GM18502 (cell line): Measurements from ENCODE around the gene MESD.

Experiments
- ATAC-seq: cut with Tn5 transposase; IDR thresholded peaks from one replicate; pipeline ENCODE4 v1.9.1; 2021; ENCODE audit warnings: mild to moderate bottlenecking; ENCODE audit not compliant: unreplicated experiment, poor library complexity

The MESD gene

DNA sequence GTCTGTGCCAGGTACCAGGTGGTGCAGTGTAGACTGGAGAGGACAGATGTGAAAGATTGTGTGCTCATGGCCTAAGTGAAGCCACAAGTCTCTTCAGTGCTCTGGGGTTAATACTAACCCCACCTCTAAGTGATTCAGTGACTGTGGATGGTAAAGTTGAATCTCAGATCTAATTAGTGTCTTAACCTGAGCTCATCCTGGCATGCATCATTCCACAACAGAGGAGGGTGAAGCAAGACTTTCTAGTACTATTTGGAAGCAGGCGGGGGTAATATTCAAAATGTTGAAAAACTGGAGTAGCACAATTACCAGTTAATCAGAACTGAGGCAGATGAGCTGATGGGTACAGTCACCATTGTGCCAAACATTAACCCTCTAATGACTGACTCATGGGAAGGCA, 2.8 kb upstream of the MESD start:
- no peak for ATAC-seq

- ATAC-seq, result no peak
These were observed 2.4 kb upstream of the MESD start for GRCh38 chr15:80992006-80992405.

- ATAC-seq, result no peak
These were observed 1.8 kb upstream of the MESD start for GRCh38 chr15:80991421-80991820.

GRCh38 chr15:80990955-80991354, 1.3 kb upstream of the MESD start:
- no peak for ATAC-seq

GRCh38 chr15:80989081-80989517, 520 bp downstream of the MESD start:
- ATAC-seq, result peak; percentile 5

DNA sequence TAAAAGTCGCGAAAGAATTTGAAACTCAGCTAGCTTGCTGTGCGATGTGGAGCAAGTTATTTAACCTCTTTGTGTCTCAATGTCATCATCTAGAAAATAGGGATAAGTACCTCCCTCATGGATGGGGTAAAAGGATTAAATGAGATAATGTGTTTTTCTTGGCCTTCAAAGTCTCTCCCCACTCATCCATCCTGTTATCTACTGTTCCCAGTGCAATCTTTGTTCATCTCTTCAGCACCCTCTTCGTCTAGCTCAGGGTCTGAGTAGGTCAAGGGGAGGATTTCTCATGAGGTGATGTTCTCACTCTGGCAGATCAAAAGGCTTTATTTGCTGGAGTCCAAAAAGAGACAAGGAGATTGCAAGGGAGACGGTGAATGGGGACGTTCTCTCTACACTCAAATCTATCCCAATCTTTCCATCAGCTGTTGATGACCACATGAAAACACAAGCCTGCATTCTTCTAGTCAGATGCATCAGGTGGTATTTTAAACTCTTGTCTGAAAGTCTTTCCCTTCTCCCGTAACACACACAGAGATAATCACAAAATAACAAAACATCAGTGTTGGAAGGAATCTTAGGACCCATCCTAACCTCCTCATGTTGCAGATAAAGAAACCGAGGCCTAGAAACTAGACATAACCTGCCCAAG, 1.3 kb downstream of the MESD start:
- ATAC-seq, result no peak

DNA sequence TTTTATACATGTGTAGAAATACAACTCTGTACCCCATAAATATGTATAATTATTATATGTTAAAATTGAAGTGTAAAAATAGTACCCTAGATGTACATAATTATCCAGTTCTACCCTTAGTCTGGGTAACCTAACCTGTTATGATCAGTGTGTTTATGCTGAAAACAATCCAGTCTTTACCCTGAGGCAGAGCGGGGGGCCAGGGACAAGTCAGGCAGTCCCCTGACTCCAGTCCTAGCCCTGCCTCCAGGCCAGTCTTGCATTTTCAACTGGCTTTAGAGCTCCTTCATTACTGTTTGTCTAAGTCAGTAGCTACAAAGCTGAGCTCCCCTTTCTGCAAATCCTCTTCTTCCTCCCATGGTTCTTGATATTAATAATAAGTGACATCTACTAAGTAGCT, 3.1 kb downstream of the MESD start:
- ATAC-seq, result no peak

DNA sequence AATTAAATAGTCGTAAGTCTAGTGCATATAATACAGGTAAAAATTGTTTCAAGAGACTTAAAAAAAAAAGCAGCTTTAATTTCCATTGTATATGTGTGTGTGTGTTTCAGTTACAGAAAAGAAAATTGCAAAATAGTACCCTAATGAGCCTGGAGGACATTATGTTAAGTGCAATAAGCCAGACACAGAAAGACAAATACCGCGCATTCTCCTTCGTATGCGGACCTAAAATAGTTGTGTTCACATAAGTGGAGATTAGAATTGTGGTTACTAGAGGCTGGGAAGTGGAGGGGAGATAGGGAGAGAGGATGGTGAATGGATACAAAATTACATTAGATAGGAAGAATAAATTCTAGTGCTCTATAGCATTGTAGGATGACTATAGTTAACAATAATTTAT, 3.6 kb downstream of the MESD start:
- ATAC-seq, result no peak

DNA sequence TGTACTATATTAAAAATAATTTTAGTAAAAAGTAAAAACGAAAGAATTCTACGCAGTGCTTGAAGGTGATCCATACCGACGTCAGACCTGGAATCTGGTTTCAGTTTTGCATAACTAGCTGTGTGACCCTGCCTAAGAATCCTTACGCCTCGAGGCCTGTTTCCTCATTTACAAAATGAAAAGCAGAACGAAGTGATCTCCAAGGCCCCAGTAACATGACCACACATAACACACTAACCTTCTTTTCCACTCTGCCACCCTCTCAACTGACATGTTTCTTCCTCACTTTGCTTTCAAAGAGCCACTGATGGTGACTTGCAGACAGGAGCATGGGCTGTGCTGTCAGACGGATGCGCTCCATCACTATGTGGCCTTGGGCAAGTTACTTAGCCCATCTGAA, 4.8 kb downstream of the MESD start:
- ATAC-seq, result no peak

GRCh38 chr15:80982839-80983238, 6.8 kb downstream of the MESD start:
- ATAC-seq, result no peak

DNA sequence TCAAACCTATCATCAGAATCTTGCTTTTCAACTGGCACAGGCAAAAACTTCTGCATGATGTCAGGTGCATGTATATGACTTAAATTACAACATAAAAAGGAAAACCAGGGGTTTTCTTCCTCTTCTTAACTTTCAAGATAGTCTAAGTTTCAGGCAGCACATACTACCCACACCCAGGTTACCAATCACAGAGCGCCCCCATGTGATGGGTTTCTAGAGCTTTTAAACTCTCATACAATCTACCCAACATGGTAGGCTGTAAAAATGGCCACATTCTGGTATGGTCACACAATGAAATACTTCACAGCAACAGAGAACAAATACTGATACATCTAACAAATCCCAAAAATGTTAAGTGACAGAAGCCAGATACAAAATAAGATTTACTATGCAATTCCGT, 7.4 kb downstream of the MESD start:
- no peak for ATAC-seq

GRCh38 chr15:80979538-80980200, 9.9 kb downstream of the MESD start:
- ATAC-seq, result no peak

DNA sequence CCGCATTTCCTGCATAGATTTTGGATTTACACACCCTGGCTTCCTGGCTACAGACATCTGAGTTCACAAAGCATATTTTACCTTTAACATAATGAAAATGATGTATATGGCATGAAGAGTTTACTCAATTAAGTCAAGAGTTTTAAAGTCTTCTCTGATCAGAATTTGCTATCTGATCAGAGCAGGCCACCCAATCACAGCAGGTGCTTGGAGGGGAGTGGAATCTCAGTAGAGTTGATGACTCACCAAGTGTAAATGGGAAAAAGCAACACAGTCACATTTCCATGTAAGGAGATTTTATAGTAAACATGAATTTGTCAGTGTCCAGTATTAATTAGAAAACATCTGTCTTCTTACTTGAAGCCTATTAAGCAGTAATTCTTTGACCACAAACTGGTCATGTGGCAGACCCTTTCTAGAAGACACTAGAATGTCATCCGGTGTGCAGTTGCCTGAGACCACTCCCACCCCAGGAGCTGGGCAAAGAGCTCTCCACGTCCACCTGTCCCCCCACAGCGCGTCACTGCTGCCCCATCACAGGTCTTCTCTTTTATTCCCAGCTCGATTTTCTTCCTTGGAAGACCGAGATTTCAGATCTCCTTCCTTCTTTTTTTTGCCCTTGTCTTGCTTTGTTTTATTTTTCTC, 10.8 kb downstream of the MESD start:
- no peak for ATAC-seq

DNA sequence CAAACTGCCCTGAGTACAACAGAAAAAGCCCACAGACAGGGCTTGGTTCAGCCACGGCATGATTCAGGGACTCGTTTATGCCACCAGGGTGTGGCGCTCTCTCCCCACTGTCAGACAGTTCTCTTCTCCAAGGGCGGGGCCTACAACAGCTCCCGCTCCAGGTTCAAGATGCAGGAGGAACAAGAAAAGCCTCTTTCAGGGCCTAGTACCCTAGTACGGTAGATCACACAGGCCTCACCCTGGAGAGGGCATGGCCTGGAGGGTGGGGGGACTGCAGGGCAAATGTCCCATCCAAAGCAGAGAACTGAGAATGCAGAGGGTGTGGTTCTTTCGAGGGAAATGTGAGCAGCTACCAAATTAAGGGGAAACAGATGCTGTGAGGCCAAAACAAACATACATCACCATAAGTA, 12.0 kb downstream of the MESD start:
- ATAC-seq, result no peak

DNA sequence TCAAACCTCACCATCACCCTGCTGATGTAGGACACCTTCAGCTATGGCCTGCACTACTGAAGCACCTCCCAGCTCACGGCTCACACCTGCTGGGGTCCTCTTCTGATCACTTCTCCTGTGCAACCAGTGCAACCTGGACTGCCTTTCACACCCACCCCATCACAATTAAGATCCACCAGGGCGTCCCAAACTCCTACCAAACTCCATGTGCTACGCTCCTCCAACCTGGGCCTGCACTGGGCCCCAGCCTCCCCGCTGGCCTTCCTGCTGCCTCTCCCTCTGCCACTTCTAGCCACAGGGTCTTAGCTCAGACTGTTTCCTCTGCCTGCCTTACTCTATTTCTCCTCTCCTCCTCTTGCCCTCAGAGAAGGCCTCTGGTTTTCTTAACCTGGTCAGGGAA, 12.8 kb downstream of the MESD start:
- ATAC-seq, result no peak

DNA sequence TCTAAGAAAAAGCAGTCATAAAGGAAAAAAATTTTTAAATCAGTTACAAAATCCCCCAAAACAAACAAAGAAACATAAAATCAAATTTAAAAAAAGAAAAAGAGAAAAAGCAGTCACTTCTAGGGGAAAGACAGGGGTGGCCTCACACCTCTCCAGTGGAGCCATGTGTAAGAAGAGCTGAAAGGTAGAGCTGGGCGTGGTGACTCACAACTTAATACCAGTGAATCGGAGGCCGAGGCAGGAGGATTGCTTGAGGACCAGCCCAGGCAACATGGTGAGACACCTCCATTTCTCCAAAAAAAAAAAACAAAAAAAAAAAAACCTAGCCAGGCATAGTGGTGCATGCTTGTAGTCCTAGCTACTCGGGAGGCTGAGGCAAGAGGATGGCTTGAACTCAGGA, 14.7 kb downstream of the MESD start:
- ATAC-seq, result no peak

DNA sequence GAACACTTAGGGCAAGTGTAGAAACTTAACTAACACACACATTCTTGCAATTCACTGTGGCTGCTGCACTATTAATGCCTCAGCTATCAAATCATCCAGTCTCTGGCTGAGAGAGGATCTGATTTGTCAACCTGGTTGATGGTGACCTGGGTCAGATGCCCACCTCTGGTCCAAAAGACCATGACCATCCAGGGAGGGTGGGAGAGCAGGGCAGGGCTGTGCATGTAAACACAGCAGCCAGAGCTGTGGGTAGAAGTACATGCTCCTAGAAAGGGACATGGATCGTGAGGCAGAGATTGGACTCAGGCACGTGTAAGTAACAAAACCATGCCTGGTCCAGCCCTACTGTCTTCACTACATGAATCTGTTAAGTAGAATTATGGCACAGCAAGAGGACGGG, 17.3 kb downstream of the MESD start:
- ATAC-seq, result no peak

- no peak for ATAC-seq
These were observed 18.5 kb downstream of the MESD start for GRCh38 chr15:80971143-80971542.

- no peak for ATAC-seq
These were observed 19.0 kb downstream of the MESD start for GRCh38 chr15:80970658-80971057.

GRCh38 chr15:80970018-80970657, 19.5 kb downstream of the MESD start:
- no peak for ATAC-seq

- ATAC-seq, result no peak
These were observed 20.3 kb downstream of the MESD start for GRCh38 chr15:80969316-80969715.
